ENCODE results near the gene SNTG2. TPM values are rescaled to one million over a fixed set of nuclear protein-coding genes. Genes with fewer than 3 reads are reported as not detected.

The SNTG2 gene
- total and polyA plus RNA-seq, 2 of the 13 experiments (the other 11 are each of a cell fraction or from before 2014, with no cell fraction given): not detected

DNA sequence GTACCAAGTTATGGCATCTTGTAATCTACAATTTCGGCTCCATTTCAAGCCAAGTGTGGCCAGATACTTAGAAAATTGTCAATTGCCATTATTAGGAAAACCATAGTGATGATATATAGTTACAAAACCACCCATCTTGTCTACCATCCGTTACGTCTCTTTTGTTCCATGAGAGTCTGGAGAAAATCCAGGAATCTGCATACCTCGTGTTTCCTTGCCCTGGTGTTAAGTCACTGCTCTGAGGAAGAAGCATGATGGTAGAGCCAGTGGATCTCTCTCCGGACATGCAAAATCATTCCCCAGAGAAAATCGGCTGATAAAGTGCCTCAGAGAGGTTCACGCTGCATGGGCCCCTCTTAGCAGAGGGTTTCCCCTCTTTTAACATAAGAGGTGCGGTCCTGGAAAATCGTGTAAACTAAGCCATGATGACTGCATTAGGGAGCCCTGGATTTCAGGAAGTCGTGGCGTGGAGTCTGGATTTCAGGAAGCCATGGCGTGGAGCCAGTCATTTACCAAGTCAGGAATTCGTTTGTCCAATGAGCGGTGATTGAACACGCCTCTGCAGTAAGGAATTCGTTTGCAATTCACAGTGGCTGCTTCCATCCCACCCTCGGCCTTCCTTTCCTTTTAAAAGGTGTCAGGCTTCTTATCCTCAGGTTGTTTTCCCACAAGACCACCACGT, 304.2 kb downstream of the SNTG2 start:
- no peaks in the 10 kb centered on the region for H3K36me3 ChIP-seq (replicated peaks in 1 of 2; ENCODE audit: control insufficient read depth in 1 of 2, insufficient read depth in 2 of 2, low read length in 2 of 2)
- in situ Hi-C loops (cut with HindIII; ENCODE audit: extremely low pct_ligation_motif_present, low pct_unique_long_range_greater_than_20kb): no loop called here
- POLR2A ChIA-PET: no interaction called here
- FAIRE-seq: no peak
- H3K27ac ChIP-seq (ENCODE audit: extremely low read length, insufficient read depth, low read length): no peak overlapping the region
- no peak overlapping the region for H2AFZ ChIP-seq (ENCODE audit: low read length)
- H4K20me1 ChIP-seq (ENCODE audit: insufficient read depth, low read length): no peaks in the 10 kb centered on the region
- ATAC-seq: no peak
- intact Hi-C loops (cut with micrococcal nuclease; ENCODE audit: unreplicated experiment): no loop called here
- no peaks in the 10 kb centered on the region for H3K4me1 ChIP-seq (ENCODE audit: insufficient read depth, low read length)
- CTCF ChIA-PET (ENCODE audit: low intra/inter-chr PET ratio, low total read pairs): no interaction called here
- WGBS (ENCODE audit: low lambda C conversion rate): 19% methylated on average over 18 of the region's 18 CpGs
- H3K9me3 ChIP-seq (ENCODE audit: low read length): no peaks in the 10 kb centered on the region
- no peak overlapping the region for H3K9ac ChIP-seq (ENCODE audit: insufficient read depth, low read depth, low read length)
- TF ChIP-seq CBX5 (CRISPR knock-in tag; IDR thresholded peaks at IDR 0.05; ENCODE audit: borderline replicate concordance) (no peak), ZNF121 (CRISPR knock-in tag; IDR thresholded peaks at IDR 0.05) (no peak), ZBTB10 (CRISPR knock-in tag; IDR thresholded peaks at IDR 0.05; ENCODE audit: borderline replicate concordance) (no peak), GABPB1 (CRISPR knock-in tag; IDR thresholded peaks at IDR 0.05) (no peak), ZNF652 (CRISPR knock-in tag; IDR thresholded peaks at IDR 0.05; ENCODE audit: borderline replicate concordance, low read depth) (no peak), KLF16 (CRISPR knock-in tag; IDR thresholded peaks at IDR 0.05) (no peak), SALL2 (CRISPR knock-in tag; IDR thresholded peaks at IDR 0.05) (no peak), ZNF292 (CRISPR knock-in tag; IDR thresholded peaks at IDR 0.05; ENCODE audit: borderline replicate concordance, low read depth) (no peak), ZFX (CRISPR knock-in tag; IDR thresholded peaks at IDR 0.05; ENCODE audit: low read depth) (no peak), MIER2 (CRISPR knock-in tag; IDR thresholded peaks at IDR 0.05) (no peak), PHF20 (CRISPR knock-in tag; IDR thresholded peaks at IDR 0.05) (no peak), ZNF737 (CRISPR knock-in tag; IDR thresholded peaks at IDR 0.05; ENCODE audit: borderline replicate concordance) (no peak)
- TF ChIP-seq, protein P1, sequence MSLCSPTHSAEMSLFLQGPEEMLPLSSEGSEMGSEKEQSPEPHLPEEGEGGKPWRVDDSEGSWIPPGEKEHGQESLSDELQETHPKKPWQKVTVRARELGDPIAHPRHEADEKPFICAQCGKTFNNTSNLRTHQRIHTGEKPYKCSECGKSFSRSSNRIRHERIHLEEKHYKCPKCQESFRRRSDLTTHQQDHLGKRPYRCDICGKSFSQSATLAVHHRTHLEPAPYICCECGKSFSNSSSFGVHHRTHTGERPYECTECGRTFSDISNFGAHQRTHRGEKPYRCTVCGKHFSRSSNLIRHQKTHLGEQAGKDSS (CRISPR knock-in tag; IDR thresholded peaks at IDR 0.05; ENCODE audit: borderline replicate concordance, low read depth): no peak
- no TSS peak for BruUV-seq (replicated peaks)
- no peak overlapping the region for H3K4me2 ChIP-seq (ENCODE audit: low read depth, low read length)
- no peaks in the 10 kb centered on the region for H3K79me2 ChIP-seq (ENCODE audit: insufficient read depth, low read length)
- no peak overlapping the region for H3K4me3 ChIP-seq (replicated peaks in 1 of 3; ENCODE audit: insufficient read depth in 1 of 3, low read depth in 2 of 3, low read length in 3 of 3)
- DNase-seq (ENCODE audit: low spot score): no peak
- H3K27me3 ChIP-seq (ENCODE audit: control insufficient read depth in 1 of 2, insufficient read depth in 2 of 2, low read length in 2 of 2): peaks cover 0 to 37% of the 10 kb centered on the region in 2 experiments; a peak in 3 of 5 replicates
